HG03066 (cell line): ENCODE results near the gene VWA5B2.

Experiments
- ATAC-seq: cut with Tn5 transposase; IDR thresholded peaks from one replicate; pipeline ENCODE4 v1.9.1; 2021; ENCODE audit warnings: low read depth; ENCODE audit not compliant: unreplicated experiment

The VWA5B2 gene

DNA sequence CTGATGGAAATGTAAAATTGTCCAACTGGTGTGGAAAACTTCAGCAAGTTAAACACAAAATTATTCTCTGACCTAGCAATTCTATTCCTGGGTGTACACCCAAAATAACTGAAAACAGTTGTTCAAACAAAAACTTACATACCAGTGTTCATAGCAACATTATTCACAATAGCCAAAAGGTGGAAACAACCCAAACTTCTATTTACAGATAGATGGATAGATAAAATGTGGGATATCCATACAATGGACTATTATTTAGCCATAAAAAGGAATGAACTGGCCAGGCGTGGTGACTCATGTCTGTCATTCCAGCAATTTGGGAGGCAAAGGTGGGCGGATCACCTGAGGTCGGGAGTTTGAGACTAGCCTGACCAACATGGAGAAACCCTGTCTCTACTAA, 6.9 kb upstream of the VWA5B2 start:
- ATAC-seq, result no peak

DNA sequence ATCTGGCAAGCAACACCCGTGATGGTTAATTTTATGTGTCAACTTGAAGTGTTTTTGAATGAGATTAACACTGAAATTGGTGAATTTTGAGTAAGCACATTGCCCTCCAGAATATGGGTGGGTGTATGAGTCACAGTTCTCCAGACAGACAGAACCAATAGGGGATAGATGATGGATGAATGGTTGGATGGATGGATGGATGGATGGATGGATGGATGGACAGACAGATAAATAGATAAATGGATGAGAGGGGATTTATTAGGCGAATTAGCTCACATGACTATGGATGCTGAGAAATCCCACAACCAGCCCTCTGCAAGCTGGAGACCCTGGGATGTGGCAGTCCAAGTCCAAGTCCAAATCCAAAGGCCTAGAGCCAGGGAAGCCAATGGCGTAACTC, 5.4 kb upstream of the VWA5B2 start:
- ATAC-seq, result no peak

DNA sequence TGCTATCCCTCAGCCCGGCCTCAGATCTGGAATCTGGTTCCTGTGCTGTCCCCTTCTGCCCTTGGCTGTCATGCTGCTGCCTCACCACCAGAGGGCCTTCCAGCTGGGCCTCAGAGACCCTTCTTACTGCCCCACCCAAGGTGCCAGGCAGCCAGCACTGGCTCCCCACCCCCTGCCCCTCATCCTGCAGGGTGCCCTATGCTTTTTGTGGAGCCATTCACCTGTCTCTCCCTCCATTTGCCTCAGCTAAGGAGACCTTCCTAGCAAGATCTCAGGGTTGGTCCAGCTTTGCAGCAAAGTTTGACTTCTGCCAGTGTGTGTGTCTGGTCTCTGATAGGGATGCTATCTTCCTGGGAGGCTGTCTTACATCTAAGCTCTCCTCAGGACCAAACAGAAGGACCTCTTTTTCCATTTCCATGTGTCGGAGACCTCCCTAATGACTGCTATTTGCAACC, 1.9 kb upstream of the VWA5B2 start:
- no peak for ATAC-seq

DNA sequence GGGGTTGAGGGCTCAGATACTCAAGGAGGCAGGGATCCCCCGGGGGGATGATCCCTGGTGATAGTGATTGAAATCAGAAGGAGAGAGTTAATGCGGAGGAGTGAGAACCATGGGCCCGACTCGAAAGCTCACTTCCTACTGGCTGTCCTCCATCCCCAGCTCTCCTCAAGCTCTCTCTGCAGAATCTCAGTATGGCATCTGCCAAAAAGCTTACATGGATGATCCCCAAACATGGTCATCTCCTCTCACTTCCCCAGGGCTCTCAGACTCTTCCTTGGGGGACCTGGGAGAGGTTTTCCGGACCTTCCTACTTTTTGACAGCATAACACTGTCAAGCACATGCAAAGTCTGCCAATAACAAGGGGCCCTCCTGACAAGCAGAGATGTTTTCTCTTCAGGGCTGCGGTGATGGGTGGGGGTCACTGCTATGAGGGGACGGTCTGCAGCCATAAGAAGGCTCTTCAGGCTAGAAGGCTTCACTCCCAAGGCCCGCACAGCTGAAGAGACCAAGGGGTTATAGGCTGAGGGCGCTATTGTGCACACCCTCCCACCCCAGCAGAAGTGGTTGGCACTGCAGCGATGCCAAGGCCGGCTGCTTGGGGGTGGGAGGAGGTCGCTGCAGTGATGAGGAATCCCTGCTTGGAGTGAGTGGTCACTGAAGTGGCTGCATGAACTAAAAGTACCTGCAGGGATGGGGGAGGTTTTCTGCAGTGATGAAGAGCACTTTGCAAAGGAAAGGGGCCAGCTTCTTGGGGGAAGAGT, 828 bp upstream of the VWA5B2 start:
- no peak for ATAC-seq

DNA sequence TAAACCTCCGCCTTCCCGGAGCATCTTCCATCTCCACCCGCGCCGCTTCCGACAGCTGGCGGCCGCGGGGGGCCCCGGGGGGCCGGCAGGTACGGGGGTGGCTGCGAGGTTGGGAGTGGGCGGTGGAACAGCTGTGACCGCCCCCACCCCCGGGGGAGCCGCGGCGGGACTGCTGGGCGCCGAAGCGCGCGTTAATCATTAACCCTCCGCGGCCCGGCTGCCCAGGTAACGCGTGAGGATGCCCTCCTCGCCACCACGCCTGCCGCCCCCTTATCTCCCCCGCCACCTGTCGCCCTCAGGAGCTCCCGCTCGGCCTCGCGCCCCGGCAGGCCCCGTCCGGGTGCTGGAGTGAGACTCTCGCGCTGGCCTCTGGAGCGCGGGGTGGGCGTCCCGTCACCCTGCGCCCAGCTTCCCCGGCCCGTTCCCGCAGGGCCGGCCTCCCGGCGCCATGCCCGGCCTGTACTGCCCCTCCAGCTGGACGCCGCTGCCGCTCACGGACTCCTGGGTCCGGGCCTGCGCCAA, 757 bp downstream of the VWA5B2 start:
- ATAC-seq, result no peak

DNA sequence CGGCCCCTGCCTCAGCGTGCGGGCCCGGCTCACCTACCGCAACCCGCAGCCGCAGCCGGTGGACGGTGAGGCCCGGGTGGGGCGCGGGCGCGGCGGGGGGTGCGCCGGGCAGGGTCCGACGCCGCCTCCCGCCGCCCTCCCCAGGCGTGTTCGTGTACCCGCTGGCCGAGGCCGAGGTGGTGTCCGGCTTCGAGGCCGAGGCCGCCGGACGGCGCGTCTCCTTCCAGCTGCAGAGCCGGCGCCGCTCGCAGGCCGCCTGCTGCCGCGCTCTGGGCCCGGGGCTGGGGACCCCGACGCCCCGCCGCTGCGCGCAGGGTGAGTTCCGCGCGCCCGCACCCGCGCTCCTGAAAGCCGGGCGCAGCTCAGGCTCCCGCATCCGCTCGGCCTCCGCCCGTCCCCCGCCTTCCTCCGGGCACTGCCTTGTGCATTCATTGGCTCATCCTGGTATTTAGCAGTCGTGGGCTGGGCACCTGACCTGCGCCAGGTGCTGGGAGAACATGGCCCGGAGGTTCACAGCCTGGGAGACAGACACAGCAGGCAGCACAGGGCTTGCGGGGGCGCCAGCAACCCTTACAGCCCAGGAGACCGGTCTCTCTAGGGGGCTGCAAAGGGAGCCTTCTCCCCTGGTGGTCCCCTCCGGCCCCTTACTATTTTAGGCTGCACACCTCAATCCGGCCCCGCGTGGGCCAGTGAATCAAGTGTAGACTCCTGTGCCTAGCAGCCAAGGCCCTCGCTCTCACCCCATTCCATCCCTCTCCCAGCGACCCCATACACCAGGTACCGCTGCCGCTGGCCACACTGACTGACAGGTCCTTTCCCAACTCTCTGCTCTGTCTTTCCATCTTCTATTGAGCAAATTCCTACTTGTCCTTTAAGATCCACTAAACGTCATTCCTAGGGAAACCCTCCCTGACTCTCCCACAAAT, 1.5 kb downstream of the VWA5B2 start:
- no peak for ATAC-seq

DNA sequence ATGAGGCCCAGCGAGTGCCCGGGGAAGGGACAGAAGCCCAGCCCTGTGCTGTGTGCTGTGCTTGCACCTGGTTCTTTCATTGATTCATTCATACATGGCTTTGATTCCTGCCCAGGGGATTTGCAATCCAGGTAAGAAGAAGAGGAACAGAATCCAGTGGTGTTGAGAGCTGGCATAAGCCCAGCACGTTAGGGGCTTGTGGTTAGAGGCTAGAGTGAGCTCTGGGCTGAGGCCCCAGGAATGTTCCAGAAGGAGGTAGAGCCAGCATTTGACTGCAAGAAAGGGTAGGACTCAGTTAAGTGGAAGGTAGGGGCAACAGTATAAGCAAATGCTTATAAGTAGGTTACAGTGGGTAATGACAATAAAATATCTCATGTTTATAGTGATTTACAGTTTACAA, 2.3 kb downstream of the VWA5B2 start:
- no peak for ATAC-seq

DNA sequence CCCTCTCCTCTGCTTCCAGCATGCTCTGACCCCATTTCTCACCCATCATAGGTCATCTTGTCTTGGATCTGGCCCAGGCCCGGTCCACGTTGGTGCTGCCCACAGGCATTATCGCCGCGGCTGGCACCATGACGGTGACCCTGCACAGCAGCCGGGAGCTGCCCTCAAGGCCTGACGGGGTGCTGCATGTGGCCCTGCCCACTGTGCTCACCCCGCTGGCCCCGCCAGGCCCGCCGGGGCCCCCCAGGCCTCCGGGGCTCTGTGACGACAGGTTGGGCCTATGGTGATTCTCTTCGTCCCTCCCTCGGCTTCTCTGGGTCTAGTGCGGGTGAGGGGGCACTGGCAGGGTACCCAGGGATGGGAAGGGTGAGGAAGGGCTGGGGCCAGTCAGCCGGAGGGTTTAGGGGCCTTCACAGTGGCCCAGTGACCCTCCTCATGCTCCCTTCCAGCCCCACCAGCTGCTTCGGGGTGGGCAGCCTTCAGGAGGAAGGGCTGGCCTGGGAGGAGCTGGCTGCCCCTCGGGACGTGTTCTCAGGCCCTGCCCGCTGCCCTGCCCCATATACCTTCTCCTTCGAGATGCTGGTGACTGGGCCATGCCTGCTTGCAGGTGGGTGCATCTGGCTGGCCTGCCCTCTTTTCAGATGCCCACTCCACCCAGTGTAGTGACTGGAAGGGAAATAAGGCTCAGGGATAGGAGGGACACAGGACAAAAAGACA, 3.9 kb downstream of the VWA5B2 start:
- ATAC-seq, result no peak

DNA sequence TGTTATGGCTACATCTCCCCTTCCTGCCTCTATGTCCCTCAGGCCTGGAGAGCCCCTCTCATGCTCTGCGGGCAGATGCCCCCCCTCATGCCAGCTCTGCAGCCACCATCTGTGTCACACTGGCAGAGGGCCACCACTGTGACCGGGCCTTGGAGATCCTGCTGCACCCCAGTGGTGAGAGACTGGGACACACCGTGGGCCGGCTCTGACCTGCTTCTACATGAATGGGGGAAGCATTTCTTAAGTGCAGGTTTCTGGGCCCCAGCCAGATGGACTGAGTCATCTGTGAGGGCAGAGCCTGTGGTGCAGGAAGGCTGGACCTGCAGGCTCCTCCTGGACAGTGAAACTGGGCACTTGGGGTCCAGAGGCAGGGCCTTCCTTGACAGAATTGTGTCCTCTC, 4.8 kb downstream of the VWA5B2 start:
- ATAC-seq, result no peak

DNA sequence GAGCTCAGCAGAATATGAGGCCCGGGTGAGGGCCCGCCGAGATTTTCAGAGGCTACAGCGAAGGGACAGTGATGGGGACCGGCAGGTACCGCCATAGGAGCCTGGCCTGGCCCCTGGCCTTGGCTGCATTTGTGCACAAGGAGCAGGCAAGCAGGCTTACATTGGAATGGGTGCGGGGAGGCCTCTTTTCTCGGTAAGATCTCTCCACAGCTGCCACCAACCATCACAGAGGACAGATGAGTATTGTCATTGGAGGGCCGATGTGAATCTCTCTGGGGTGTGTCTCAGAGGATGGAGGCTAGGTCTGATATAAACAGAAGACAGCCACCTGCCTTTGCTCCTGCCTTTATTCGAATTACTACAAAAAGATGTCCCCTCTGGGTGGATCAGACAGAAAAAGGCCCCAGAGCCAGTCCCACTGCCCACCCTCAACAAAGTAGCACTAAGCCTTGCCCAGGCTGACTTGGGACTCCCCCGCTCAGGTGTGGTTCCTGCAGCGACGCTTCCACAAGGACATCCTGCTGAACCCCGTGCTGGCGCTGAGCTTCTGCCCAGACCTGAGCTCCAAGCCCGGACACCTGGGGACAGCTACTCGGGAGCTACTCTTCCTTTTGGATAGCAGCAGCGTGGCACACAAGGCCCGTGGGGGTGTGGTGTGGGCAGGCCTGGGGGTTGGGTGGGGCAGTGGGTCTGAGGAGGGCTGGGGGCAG, 5.4 kb downstream of the VWA5B2 start:
- ATAC-seq, result no peak

DNA sequence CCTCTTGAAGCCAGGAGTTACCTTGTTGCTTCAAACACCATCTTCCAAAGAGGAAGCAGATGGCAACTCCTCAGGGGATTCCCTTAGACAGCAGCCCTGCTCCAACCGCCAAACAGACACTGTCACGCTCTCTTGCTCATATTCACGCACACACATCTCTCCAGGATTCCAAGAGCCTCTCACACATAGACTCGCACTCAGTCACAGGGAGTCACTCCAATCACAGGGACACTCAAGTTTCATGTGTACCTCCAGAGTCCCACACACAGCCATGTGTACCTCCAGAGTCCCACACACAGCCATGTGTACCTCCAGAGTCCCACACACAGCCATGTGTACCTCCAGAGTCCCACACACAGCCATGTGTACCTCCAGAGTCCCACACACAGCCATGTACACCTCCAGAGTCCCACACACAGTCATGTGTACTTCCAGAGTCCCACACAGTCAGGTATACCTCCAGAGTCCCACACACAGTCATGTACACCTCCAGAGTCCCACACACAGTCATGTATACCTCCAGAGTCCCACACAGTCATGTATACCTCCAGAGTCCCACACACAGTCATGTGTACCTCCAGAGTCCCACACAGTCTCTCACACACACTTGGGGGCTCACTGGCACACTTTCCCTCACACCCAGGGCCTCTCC, 6.1 kb downstream of the VWA5B2 start:
- no peak for ATAC-seq

DNA sequence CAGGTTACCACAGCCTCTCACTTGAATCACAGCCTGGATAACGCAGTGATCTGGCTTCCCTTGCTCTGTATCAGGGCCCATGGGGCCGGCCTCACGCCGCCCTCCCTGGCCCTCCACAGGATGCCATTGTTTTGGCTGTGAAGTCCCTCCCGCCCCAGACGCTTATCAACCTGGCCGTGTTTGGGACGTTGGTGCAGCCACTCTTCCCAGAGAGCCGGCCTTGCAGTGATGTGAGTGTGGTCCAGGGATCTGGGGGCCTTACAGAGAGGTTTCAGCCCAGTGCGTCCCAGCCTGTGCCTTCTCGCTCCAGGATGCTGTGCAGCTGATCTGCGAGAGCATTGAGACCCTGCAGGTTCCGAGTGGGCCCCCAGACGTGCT, 6.6 kb downstream of the VWA5B2 start:
- no peak for ATAC-seq

DNA sequence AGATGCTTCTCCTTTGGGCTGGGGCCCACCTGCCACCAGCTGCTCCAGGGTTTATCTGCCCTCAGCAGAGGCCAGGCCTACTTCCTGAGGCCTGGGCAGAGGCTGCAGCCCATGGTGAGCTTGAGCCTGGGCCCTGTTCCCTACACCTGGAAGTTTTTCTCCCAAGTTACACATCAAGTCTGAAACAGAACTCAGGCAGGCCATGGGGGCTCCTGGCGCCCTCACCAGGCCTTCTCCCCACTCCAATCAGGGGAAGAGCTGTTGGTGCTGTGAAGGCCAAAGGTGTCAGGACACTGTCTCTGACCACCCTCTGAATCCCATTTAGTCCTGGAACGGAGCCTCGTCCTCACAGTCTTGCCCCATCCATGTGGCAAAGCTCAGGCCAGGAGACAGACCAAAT, 7.3 kb downstream of the VWA5B2 start:
- ATAC-seq, result no peak

DNA sequence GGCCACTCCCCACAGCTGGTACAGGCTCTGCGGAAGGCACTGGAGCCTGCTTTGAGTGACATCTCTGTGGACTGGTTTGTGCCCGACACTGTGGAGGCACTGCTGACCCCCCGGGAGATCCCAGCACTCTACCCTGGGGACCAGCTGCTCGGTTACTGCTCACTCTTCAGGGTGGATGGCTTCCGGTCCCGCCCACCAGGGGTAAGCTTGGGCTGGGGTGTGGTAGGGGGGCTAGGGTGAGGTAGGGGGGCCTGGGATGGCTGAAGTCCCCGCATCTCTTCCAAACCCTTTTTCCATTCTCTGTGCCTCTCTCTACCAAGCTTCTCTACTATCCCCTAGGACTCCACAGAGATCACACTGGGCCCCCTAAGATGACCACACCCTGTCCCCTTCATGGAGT, 7.8 kb downstream of the VWA5B2 start:
- no peak for ATAC-seq

DNA sequence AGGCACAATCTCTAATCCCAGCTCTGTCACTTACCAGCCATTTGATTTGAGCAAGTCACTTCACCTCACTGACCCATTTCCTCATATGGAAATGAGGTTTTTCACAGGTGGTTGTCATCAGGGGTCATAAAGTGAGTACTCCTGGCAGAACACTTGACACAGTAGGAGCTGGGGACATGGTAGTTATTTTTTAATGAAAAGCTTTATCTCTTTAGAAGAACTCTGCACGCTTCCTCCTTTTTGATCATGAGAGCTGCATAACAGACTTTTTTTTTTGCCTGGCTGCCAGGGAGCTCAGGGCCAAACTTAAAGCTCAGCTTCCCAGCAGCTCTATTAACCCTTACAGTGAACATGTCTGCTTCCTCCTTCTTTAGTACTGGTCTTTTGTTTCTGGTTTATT, 8.4 kb downstream of the VWA5B2 start:
- ATAC-seq, result no peak

DNA sequence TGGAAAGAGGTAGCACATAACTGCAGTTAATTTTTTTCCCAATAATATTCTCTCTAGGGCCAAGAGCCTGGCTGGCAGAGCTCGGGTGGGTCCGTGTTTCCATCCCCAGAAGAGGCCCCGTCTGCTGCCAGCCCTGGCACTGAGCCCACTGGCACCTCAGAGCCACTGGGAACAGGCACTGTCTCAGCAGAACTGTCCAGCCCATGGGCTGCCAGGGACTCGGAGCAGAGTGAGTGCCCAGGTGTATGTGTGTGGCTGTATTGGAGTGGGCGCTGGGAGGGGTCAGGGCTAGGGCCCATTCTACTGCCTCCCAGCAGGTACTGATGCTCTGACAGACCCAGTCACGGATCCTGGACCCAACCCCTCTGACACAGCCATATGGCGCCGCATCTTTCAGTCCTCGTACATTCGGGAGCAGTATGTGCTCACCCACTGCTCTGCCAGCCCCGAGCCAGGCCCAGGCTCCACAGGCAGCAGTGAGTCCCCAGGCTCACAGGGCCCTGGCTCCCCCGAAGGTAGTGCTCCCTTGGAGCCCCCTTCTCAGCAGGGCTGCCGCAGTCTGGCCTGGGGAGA, 8.9 kb downstream of the VWA5B2 start:
- ATAC-seq, result no peak

DNA sequence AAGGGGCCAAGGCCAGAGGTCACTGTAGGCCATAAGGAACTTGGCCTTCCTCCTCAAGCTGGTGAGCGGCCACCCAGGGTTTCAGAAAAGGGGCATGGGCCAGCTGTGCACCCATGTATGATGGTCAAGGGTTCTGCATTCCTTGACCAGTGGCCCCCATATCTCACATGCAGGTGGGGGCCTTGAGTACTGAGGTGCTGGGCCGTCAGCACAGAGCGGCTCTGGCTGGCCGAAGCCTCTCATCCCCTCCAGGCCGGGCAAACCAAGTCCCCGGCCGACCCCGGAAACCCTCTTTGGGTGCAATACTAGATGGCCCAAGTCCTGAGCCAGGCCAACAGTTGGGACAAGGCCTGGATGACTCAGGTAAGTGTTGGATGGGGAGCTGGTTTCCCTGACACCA, 9.8 kb downstream of the VWA5B2 start:
- no peak for ATAC-seq

DNA sequence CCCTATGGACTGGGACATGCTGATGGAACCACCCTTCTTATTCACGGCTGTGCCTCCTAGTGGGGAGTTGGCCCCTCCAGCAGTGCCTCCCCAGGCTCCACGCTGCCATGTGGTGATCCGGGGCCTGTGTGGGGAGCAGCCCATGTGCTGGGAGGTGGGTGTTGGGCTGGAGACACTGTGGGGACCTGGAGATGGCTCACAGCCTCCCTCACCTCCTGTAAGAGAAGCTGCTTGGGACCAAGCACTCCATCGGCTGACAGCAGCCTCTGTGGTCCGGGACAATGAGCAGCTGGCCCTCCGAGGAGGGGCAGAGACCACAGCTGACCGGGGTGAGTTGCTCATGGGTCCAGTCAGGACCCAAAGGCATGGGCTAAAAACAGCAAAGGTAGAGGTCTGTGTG, 10.3 kb downstream of the VWA5B2 start:
- no peak for ATAC-seq

DNA sequence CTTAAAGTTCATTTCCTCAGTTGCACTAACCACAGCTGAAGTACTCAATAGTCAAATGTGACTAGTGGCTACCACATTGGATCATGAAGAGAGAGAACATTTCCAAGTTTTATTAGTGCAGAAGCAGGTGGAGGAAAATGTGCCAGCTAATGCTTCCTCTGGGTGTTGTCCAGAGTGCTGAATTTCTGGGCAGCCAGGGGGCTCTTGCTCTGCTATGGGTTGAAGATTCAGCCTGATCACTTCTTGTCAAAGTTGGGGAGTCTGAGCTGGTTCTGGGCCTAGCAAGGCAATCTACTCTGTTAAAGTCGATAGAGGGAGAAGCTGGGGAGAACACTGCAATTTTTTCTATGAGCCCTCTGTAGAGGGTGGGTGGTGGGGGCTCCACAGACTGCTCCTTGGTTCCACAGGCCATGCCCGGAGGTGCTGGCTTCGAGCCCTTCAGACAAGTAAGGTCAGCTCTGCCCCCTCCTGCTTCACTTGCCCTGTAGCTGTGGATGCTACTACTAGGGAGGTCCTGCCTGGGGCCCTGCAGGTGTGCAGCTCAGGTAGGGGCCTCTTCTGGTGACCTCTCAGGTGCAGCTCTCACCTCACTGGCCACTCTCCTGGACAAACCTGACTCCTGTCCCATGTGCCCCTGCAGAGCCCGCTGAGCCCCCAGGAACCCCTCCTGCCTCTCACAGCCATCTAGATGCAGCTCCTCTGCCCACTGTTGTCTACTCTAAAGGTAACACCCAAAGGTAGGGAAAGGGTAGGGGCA, 11.2 kb downstream of the VWA5B2 start:
- no peak for ATAC-seq
